GF-D8 (cell line): Measurements from ENCODE around the gene SDC3.

Experiments
- DNase-seq: peaks from one replicate; lab custom pipeline; 2025; lab: John Stamatoyannopoulos, UW

The SDC3 gene

DNA sequence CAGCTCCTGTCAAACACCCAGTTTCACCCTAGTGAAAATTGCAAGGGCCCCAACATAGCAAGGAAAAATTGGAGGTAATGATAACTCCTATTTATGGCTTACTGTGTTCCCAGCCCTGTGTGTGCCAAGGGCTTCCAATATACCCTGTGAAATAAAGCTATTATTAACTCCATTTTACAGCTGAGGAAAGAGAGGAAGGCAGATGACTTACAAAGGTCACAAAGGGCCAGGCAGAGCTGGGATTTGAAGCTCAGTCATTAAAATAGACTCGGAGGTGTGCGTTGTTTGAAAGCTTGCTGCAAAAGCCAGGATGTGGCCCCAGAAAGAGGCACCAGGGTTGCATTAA is 20.2 kb upstream of the SDC3 start:
- no peak for DNase-seq

DNA sequence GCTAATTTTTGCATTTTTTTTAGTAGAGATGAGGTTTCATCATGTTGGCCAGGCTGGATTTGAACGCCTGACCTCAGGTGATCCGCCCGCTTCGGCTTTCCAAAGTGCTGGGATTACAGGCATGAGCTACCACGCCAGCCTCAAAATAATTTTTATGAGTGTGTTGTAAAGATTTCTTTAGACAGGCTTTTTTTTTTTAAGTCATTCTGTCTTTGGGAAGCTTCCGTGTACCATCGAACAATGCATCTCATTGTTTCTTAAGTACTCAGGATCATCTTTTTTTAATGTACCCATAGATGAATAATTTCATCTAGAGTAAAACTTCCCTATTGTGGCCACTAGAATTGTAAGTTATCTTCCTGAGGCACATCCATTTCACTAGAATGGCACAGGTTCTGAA is 19.6 kb upstream of the SDC3 start:
- DNase-seq: no peak

DNA sequence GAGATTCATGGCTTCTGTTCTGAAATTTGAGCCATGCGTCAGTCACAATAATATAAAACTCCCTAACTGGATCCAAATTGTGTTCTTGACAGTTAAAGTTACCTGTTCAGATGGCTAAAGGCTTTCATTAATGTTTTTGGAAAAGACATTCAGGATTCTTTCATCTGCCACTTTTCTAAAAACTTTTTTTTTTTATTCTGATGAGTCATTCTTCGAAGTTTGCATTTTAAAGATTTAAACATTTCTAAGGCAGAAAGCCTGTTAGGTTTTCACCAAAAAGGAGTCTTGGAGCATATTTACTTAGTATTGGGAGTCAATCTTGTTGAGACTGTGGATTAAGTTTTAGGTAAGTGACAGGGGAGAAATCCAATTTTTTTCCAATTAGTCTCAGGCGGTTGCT is 18.9 kb upstream of the SDC3 start:
- no peak for DNase-seq

DNA sequence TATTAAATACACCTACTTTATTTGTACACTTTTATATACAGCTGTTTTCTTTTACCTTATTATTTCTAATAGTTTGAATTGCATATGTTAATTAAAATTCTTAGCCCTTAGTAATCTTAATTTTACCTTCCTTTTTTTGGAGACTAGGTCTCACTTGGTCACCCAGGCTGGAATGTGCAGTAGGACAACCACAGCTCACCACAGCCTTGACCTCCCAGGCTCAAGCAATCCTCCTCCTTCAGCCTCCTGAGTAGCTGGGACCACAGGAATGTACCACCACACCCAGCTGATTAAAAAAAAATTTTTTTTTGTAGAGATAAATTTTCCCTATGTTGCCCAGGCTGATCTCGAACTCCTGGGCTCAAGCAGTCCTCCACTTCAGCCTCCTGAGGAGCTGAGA is 15.0 kb upstream of the SDC3 start:
- no peak for DNase-seq

DNA sequence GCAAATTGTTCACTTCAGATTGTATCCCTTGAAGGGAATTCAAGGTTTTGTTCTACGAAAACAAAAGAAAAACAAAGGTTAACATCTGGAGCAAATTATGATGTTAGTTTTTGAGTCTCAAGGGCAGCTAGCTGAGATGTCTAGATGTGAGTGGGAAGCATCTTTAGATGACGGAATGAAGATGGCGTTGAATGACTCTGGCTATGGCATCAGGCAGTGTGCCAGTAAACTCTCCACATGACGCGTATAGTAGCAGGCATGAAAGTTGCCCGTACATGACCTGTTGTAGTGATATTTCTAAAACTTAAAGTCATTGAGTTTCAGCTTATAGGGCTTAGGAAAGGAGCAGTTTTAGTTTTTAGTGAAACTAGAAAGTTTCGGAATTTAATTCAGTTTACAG is 12.3 kb upstream of the SDC3 start:
- DNase-seq: no peak

DNA sequence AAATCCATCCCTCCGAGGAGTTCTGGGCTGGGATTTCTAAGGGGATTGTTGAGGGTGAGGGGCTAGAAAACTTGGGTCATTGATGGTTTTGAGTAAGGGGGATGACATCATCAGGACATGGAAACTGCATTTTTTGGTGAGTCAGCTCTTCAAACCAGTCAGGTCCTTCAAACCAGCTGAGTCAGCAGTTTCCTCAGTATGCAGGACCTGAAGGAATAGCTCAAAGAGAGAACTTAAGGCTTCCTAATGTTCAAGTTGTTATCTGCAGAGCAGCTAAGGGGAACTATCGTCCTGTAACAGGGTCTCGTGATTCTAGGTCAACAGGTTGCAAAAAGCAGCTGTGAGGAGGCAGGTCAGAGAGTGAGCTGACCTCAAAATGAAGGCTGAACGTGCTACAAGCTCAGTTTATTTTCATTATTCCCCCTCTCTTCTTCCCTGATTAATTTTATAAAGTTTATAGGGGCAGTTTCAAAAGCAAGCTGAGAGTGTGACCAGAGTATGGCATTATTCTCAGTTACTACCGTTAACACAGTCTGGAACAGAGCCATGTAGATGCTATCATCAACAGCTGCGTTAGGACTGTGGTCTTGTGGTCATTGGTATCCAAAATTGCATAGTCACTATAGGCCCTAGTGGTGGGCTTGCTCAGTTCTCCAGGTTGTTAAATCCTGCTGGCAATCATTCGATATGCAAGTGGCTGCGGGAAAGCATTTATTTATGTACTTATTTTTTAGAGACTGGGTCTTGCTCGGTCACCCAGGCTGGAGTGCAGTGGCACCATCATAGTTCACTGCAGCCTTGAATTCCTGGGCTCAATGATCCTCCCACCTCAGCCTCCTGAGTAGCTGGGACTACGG is 10.7 kb upstream of the SDC3 start:
- peak; percentile 95 for DNase-seq

DNA sequence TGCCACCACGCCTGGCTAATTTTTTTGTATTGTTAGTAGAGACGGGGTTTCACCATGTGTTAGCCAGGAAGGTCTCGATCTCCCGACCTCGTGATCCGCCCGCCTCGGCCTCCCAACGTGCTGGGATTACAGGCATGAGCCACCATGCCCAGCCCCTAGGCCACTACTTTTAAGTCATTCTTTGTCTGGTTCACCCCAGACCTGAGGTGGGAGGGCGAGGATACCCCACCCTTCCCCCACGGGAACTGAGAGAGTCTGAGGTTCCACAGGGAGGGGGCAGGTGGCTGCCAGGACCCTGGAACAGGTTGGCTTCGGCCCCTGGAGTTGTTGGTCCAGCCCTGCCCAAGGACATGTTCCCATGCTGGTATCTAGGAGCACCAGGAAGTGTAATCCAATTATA is 7.7 kb upstream of the SDC3 start:
- no peak for DNase-seq

DNA sequence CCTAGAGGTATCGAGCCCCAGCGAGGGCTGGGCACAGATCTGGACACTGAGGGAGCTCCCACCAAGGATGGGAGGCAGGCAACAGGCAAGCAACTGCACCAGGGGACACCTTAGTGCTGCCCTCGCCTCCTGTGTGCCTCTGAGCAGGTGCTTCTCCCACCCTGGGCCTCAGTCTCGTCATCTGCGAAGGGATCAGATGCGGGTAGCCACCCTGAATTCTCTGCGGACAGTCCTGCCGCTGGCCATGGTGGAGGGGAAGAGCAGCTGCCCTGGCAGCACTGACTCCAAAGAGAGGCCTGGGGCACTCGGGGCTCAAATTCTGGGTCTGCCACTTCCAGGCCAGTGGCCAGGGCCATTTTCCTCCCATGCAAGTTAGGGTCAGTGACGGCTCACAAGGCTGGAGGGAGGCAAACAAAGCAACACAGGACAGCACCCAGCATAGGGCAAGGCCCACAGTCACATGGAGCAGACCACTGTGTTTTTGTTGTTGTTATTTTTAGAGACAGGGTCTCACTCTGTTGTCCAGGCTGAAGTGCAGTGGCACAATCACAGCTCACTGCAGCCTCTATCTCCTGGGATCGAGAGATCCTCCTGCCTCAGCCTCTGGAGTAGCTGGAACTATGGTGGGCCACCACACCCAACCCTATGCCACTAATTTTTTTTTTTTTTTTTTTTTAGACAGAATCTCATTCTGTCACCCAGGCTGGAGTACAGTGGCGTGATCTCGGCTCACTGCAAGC is 7.1 kb upstream of the SDC3 start:
- no peak for DNase-seq

DNA sequence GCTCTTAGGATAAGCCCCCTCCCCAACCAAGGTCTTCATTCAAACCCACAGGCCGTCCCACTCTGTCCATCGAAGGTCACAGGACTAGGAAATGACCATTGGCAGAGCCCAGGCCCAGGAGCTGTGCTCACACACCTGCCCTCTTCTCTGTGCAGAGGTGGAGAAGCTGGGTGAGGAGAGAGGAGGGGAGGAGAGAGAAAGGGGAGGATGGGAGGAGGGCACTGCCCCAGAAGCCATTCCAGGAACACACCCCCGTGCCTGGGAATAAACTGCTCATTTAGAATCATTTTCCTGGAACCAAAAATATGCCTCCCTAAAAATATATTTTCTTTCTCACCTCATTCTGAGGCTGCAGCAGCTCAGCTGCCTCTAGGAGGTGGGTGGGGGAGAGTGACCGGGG is 6.4 kb upstream of the SDC3 start:
- no peak for DNase-seq

DNA sequence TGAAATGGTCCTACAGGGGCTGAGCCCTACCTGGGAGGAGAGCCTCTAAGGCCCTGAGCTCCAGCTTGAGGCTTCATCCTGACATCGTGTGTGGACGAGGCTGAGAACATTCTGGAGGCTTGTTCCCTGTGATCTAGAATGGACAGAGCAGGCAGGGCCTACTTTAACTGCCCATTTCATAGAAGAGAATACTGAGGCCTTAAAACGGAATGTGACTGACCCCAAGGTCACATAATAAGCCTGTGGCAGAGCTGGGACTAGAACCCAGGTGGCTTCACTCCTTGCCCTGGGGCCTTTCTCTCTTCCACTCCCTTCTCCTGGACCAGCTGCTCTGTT is 6.0 kb upstream of the SDC3 start:
- DNase-seq: no peak

DNA sequence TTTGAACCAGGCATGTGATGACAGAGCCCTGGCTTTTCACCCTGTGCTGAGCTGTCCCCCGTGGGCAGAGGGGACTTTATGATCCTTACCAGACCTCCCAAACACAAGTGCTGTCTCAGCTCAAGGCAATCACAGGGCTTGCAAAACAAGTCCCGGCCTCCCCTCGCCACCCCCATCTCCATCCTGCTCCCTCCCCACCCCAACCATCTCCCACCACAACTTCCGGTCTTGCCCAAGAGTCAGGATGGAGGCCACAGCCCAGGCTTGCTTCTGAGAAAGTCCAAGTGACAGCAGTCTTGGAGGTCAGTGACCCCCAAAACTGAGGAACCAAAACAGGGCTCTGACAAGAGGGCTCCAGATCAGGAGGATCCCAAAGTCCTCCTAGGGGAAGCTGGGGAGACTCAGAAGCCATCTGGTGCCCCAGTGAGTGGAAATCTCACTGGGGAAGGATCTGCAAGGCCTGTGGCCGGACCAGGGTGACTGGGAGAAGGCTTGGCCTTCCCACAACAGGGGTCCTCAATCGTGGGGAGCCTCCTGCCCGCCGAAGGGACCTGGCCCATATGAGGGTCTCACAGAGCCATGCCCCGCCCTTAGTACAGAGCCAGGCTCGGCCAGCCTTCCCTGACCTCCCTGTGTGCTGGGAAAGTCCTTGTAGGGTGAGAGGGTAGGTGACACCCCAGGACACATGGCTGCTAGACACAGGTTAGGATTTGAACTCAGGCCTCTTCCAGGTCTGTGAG is 4.5 kb upstream of the SDC3 start:
- peak; percentile 55 for DNase-seq

DNA sequence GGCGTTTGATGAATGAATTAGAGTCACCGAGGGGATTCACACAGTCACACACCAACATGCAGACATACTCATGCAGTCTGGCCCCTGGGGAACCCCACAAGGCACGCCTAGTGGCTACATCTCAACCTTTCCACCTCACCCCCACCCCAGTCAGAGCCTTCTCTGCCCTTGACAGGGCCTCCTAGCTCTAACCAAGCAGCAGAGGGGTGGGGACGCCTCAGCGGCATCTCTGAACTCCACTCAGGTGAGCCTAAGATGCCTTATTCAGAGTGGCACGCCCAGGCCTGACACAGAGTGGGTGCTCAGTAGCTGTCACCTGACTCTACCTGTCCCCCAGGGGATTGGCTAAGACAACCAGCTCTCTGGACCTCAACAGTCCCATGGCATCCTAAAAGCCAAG is 3.7 kb upstream of the SDC3 start:
- DNase-seq: no peak

DNA sequence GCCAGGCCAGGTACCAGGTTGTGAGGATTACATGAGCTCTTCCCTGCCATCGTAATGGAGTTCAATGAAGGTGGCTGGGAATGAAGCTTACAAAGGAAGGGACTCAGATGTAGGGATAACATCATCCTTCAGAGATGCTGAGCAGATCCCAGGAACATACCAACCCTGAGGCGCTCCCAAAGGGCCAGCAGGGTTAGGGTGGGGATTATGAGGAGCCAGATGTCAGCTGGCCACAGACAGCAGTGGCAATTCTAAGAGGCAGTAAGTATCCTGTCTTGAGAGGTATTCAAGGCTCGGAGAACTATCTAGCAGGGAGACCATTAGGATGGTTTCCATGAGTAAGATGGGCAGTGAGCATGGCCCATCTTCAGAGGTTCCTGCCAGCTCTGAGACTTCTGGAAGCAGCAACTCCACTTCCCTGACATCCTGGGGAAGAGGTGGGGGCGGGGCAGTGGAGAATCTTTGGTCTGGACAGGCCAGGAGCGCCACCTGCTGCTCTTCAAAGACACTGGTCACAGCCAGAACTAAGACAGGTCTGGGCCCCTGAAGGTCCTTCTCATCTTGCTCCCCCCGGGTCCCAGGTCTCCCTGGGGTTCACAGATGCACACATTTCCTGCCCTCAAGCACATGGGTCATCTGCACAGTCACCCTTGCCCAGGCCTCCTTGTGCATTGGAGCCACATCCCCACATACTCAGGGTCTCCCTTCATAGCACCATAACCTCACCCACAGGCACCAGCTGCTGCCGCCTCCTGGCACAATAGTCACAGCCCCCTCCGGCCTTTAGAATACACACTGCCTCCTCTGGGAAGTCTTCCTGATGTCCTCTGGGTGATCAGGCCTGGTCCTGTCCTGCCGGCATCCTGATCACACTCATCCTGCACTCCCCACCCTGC is 2.7 kb upstream of the SDC3 start:
- DNase-seq: peak; percentile 10

DNA sequence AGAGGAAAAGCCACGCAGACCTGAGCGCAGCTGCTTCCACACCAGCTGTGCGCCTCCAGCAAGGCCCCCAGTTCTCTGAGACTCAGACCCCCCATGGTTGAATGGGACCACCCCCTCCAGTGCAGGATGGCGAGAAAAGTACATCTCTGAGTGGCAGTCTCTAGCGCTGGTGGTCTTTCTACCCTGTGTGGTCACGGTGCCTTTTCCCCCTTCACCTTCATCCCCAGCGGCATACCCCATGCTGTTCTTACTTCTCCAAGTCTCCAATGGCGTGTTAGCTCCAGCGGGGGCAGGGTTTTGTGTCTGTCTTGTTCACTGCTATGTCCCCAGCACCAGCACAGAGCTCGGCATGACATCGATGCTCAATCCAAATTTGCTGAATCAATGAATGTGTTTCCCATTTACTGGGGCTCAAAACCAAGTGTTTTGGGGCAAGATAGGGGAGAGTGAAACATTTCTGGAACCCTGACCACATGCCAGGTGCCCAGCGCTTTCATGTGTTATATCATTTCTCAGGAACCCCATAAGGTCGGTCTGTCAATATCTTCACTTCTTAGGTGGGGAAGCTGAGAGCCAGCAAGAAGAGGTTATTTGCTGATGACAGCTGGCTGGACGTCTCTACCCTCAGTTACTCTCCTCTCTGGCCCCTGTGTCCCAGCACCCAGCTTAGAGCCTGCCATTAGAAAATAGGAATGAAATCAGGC is 959 bp upstream of the SDC3 start:
- DNase-seq: no peak

DNA sequence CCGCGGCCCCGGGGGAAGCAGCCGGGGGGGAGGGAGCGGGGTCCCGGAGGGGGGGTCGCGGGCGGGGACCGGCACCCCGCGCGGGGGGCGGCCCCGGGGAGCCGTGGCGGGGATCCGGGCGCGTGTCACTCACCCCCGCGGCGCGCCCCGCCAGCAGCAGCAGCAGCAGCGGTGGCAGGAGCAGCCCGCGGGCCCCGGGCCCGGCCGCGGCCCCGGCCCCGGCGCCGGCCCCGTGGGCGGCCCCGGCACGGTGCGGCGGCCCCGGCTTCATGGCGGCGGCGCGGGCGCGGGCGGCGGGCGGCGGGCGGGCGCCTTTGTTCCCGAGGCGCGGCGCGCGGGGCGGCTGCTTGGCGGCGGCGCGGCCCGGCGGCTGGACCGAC is 252 bp downstream of the SDC3 start:
- DNase-seq: no peak

DNA sequence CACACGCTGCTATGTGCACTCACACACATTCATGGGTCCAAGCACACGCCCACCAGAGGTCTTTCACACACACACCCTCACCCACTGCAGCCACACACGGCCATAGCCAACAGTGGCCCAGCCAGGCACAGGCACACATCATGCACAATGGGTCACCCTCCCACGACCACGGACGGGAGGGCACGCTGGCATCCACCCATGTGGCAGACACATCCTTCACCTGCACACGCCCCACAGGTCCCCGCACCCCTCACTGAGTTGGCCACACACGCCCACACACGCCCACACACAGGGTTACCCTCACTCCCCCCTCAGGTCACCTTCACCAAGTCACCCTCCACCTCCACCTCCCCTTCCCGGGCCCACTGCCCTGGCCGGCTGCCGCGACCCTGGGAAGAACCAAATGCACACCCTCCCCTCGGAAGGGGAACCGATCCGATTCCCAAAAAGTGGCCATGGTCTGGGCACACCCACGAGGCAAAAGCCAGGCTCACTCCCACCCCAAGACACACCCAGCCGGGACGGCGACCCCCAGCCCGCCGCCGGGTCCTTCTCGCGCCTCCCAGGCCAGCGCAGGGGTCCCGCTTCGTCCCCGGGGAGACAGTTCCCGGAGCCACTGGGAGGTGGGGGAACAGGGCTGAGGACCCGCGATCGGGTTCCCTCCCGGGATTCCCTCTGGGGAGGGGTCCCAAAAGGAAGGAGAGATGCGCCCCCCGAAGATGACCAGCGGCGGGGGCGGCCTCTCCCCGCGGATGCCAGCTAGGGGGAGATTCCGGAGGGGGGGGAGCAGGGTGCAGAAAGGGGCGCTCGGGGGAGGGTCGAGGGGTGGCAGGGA is 860 bp downstream of the SDC3 start:
- no peak for DNase-seq

DNA sequence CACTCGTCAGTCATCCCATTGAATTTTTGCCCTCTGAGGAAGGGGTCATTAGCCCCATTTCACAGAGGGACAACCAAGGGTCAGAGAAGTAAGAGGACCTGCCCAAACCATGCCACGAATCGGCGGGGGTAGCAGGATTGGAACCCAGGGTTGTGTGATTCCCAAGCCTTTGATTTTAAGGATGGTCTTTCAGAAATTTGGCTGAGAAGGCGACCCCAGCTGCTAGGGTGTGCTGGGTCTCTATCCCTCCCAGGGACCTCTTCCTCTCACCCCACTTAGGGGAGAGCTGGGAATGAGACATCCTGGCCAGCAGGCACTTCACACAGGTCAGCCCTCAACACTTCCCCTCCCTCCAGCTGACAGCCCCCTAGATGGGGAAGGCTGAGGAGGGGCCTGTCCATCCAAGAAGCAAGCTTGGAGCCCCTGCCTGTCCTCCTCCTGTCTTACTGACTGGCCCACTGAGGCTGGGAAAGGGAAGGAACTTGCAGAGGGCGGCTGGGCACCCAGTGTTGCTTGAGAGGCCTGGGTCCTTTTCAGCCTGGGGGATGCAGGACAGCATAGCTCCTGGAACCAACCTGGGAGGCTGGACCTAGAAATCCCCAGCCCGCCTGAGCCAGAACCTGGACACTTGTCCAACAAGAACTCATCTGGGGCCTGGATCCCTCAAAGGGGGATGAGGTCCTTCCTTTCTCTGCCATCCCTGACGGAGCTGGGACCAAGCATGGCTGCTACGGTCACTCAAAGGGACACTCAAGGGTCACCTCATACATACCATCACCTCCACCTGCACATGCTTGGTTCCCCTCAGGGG is 1.7 kb downstream of the SDC3 start:
- no peak for DNase-seq

DNA sequence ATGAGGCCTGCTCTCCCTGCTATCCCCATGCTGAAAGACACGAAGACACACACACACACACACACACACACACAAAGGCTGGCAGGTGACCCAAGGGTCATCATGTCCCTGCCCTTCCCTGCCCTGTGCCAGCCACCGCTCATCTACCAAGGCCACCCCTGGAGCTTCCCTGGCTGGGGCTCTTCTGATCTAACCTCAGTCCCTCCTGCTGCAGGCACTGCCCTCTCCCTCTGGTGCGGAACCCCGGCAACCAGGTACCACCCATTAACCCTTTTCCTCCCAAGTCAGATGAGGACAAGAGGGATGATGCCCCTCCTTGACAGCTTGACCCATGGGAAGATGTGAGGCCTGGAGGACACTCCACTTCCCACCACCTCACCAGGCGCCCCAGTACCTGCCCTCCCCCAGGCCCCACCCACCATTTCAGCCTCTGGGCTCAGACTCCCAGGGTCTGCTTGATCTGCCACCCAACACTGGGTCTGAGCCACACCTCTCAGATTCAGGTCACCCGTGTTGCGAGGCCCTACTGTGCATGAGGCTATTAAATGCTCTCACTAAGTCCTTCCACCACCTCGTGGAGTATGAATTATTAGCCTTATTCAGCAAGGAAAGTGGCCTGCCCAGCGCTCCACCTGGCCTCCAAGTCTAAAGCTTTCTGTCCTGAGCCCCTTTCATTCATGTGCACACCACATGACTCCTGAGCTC is 2.5 kb downstream of the SDC3 start:
- DNase-seq: no peak

DNA sequence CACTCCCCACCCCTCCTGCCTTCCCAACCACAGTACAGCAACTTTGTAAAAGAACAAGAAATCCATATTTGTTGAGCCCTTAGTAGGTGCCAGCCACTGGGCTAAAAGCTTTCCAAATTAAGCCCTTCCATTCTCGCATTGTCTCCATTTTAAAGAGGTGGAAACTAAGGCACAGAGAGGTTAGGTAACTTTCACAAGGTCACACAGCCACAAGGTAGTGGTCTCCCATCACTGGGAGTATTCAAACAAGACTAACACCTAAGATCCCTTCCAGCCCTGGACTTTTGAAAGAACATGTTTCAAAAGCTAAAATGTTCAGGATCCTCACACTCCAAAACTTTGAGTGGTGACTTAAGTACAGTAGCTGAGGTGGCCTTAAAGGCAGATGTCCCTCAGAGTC is 3.2 kb downstream of the SDC3 start:
- no peak for DNase-seq
